K562 (cell line): ENCODE data around the gene ZNF521.

Source experiments
- FOSL1 ChIP-seq: fragments of 200-800 bp; sonication (Bioruptor generic); conservative IDR thresholded peaks from 2 replicates; pipeline ENCODE4 v1.6.1; 2016; ENCODE audit warnings: missing genetic modification characterization, missing compliant biosample characterization
- NR2C1 ChIP-seq, 2 experiments: fragments of 450-650 bp; IDR thresholded peaks; 2 replicates each; pipeline ENCODE4 v1.6.1; 2017; ENCODE audit warnings: mild to moderate bottlenecking in 2 of 2, antibody characterized with exemption in 1 of 2, inconsistent platforms in 1 of 2, missing compliant biosample characterization in 1 of 2, missing genetic modification characterization in 1 of 2
- YY1 ChIP-seq, 3 experiments: IDR thresholded peaks; 2 replicates each; pipeline ENCODE4 v1.6.1; 2011; ENCODE audit warnings: low read length in 2 of 3, mild to moderate bottlenecking in 2 of 3, moderate library complexity in 2 of 3, borderline replicate concordance in 1 of 3, control low read depth in 1 of 3, low read depth in 1 of 3; ENCODE audit not compliant: insufficient read depth in 3 of 3, insufficient replicate concordance in 2 of 3, control insufficient read depth in 1 of 3, insufficient read length in 1 of 3; ENCODE audit errors: extremely low read depth in 1 of 3

- TF ChIP-seq YY1 (IDR thresholded peaks at IDR 0.05; ENCODE audit: borderline replicate concordance in 1 of 3, control insufficient read depth in 1 of 3, extremely low read depth in 1 of 3, insufficient read depth in 3 of 3, insufficient read length in 1 of 3, insufficient replicate concordance in 2 of 3, low read depth in 1 of 3, low read length in 2 of 3), result no peak
- no peak for TF ChIP-seq NR2C1 (IDR thresholded peaks at IDR 0.05)
- no peak for TF ChIP-seq NR2C1 (tag; IDR thresholded peaks at IDR 0.05)
- TF ChIP-seq FOSL1 (tag), result no peak
Measured at GRCh38 chr18:25370391-25370790, 18.4 kb upstream of the ZNF521 start.
